ENCODE results near the gene NFE2L2.

- no peak for TF ChIP-seq TAF1 (IDR thresholded peaks at IDR 0.05; ENCODE audit: borderline replicate concordance, low read depth, low read length)
- no peak for TF ChIP-seq CTCF (IDR thresholded peaks at IDR 0.05)
- no peak for TF ChIP-seq GABPA (IDR thresholded peaks at IDR 0.05; ENCODE audit: low read depth)
- TF ChIP-seq EZH2phosphoT487 (IDR thresholded peaks at IDR 0.05; ENCODE audit: borderline replicate concordance, low read depth): no peak
- TF ChIP-seq RAD21 (IDR thresholded peaks at IDR 0.05; ENCODE audit: low read length): no peak
- no peak for TF ChIP-seq EP300 (IDR thresholded peaks at IDR 0.05; ENCODE audit: borderline replicate concordance in 1 of 2, low read depth in 1 of 2, low read length in 1 of 2)
- TF ChIP-seq MAX (IDR thresholded peaks at IDR 0.05; ENCODE audit: low read depth): no peak
- TF ChIP-seq ZBTB33 (IDR thresholded peaks at IDR 0.05; ENCODE audit: borderline replicate concordance, low read depth): no peak
- TF ChIP-seq RCOR1 (IDR thresholded peaks at IDR 0.05; ENCODE audit: low read length): no peak
Measured at GRCh38 chr2:177264209-177264692, 276 bp downstream of the NFE2L2 start.
